ENCODE measurements around the gene GABRG3. TPM values are rescaled to one million over a fixed set of nuclear protein-coding genes. Genes with fewer than 3 reads are reported as not detected.

Gene GABRG3
- total RNA-seq, 2 experiments from 2014 or later, result not detected

DNA sequence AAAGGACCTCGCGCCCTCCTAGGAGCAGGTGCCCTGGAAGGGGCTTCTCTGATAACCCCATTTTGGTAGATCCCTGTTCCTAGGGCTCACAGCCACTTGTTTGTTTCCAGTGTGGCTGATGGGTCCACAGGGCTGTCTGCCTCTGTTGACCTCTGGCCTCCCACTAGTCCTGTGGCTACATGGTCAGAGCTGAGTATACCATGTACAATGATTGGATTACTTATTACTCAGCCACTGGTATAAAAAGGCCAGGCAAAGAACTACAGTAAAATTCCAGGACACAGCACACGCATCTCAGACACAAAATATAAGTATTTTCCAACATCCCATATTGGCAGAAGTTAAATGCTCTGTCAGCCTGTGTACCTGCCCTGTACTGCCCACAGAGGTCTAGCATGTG, 277.3 kb downstream of the GABRG3 start:
- H3K4me1 Mint-ChIP-seq (ENCODE audit: low read depth), result no peaks in the 10 kb centered on the region
- no peaks in the 10 kb centered on the region for H3K36me3 Mint-ChIP-seq (ENCODE audit: low read depth)
- ATAC-seq (ENCODE audit: poor library complexity) (no peak), DNase-seq (no peak)
- peaks cover 0 to 35% of the 10 kb centered on the region in 2 experiments for H3K9me3 ChIP-seq (ENCODE audit: control insufficient read depth in 1 of 2, insufficient read depth in 1 of 2, low read length in 2 of 2)
- CTCF ChIA-PET, result no interaction called here
- no peak overlapping the region for H3K27ac Mint-ChIP-seq
- no peaks in the 10 kb centered on the region for H3K36me3 ChIP-seq (ENCODE audit: insufficient read depth, low read length)
- no peaks in the 10 kb centered on the region for H3K4me1 ChIP-seq (ENCODE audit: insufficient read depth, low read length)
- POLR2A ChIA-PET, result no interaction called here
- H3K27me3 ChIP-seq (ENCODE audit: control insufficient read depth in 1 of 2, insufficient read depth in 2 of 2, low read length in 2 of 2), result no peaks in the 10 kb centered on the region
- H3K4me3 ChIP-seq (ENCODE audit: low read length), result no peak overlapping the region
- intact Hi-C loops (cut with DNase I, micrococcal nuclease), result no loop called here
- no peak overlapping the region for H3K4me3 Mint-ChIP-seq
- TF ChIP-seq, protein P1, sequence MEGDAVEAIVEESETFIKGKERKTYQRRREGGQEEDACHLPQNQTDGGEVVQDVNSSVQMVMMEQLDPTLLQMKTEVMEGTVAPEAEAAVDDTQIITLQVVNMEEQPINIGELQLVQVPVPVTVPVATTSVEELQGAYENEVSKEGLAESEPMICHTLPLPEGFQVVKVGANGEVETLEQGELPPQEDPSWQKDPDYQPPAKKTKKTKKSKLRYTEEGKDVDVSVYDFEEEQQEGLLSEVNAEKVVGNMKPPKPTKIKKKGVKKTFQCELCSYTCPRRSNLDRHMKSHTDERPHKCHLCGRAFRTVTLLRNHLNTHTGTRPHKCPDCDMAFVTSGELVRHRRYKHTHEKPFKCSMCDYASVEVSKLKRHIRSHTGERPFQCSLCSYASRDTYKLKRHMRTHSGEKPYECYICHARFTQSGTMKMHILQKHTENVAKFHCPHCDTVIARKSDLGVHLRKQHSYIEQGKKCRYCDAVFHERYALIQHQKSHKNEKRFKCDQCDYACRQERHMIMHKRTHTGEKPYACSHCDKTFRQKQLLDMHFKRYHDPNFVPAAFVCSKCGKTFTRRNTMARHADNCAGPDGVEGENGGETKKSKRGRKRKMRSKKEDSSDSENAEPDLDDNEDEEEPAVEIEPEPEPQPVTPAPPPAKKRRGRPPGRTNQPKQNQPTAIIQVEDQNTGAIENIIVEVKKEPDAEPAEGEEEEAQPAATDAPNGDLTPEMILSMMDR (IDR thresholded peaks at IDR 0.05), result no peak
- H3K9me3 Mint-ChIP-seq, result peaks cover 8% of the 10 kb centered on the region
- no peaks in the 10 kb centered on the region for H3K27me3 Mint-ChIP-seq
- H3K27ac ChIP-seq (ENCODE audit: low read depth in 1 of 2, low read length in 2 of 2), result no peak overlapping the region

DNA sequence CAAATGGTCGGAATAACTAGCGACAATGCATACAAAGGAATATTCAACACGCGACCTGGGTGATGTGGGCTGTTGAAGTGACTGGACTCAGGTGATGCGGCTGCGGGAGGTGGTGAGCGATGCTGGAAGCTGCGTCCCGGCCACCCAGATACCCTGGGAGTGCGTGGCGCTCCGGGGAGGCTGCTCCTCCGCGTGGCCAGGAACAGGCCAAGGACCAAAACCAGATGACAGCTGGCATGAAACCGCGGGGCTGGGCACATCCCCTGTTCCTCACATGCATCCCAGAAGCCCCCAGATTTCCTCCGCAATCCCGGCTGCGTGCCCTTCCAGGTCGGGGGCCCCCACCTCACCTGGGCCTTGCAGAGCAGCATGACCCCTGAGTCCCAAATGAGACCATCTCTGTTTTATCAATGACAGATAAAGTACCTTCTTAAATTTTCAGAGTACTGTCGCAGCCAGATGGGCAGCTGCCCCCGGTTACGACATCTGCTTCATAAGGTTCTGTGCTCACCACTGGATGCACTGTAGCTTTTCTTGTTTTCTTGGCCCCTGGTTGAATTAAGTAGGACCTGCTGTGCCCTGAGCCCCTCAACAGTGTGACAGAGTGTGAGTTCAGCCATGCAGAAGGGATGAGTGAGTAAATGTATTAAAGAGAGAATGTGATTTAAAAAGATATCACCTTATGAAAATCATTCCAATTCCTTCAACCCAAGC, 278.2 kb downstream of the GABRG3 start:
- Mint-ChIP-seq H3K27ac (no peak overlapping the region), H3K27me3 (no peaks in the 10 kb centered on the region), H3K9me3 (peaks cover 7% of the 10 kb centered on the region), H3K4me3 (no peak overlapping the region), H3K4me1 (ENCODE audit: low read depth) (no peaks in the 10 kb centered on the region), H3K36me3 (ENCODE audit: low read depth) (no peaks in the 10 kb centered on the region)
- intact Hi-C loops (cut with DNase I, micrococcal nuclease), result no loop called here
- no peaks in the 10 kb centered on the region for H3K4me1 ChIP-seq (ENCODE audit: insufficient read depth, low read length)
- CTCF ChIA-PET, result no interaction called here
- H3K36me3 ChIP-seq (ENCODE audit: insufficient read depth, low read length), result no peaks in the 10 kb centered on the region
- TF ChIP-seq, protein P1 (IDR thresholded peaks at IDR 0.05), result no peak
- ATAC-seq (ENCODE audit: poor library complexity), result no peak
- POLR2A ChIA-PET, result no interaction called here
- H3K27ac ChIP-seq (ENCODE audit: low read depth in 1 of 2, low read length in 2 of 2), result no peak overlapping the region
- H3K9me3 ChIP-seq (ENCODE audit: control insufficient read depth in 1 of 2, insufficient read depth in 1 of 2, low read length in 2 of 2), result peaks cover 0 to 39% of the 10 kb centered on the region in 2 experiments
- no peak for DNase-seq
- no peaks in the 10 kb centered on the region for H3K27me3 ChIP-seq (ENCODE audit: control insufficient read depth in 1 of 2, insufficient read depth in 2 of 2, low read length in 2 of 2)
- no peak overlapping the region for H3K4me3 ChIP-seq (ENCODE audit: low read length)

DNA sequence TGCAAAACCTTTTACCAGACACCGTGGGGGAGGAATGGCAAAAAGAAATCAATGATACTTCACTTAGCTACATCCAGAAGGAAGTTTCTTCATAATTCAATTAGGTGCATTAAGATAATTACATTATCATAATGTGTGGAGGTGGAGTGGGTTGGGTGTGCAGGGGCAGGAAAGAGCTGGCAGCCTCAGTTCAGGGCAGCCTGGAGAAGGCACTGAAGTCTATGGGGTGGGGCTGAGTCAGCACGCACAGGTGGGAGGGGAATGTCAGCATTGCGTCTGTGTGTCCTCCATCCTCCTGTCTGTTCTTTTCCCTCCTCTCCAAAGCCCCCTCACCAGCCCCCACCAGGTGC, 278.8 kb downstream of the GABRG3 start:
- peaks cover 0 to 39% of the 10 kb centered on the region in 2 experiments for H3K9me3 ChIP-seq (ENCODE audit: control insufficient read depth in 1 of 2, insufficient read depth in 1 of 2, low read length in 2 of 2)
- ATAC-seq (ENCODE audit: poor library complexity) (no peak), DNase-seq (no peak)
- Mint-ChIP-seq H3K9me3 (peaks cover 7% of the 10 kb centered on the region), H3K4me3 (no peak overlapping the region), H3K4me1 (ENCODE audit: low read depth) (no peaks in the 10 kb centered on the region), H3K27ac (no peak overlapping the region), H3K36me3 (ENCODE audit: low read depth) (no peaks in the 10 kb centered on the region), H3K27me3 (no peaks in the 10 kb centered on the region)
- no peaks in the 10 kb centered on the region for H3K27me3 ChIP-seq (ENCODE audit: control insufficient read depth in 1 of 2, insufficient read depth in 2 of 2, low read length in 2 of 2)
- intact Hi-C loops (cut with DNase I, micrococcal nuclease), result no loop called here
- no peaks in the 10 kb centered on the region for H3K36me3 ChIP-seq (ENCODE audit: insufficient read depth, low read length)
- POLR2A ChIA-PET, result no interaction called here
- TF ChIP-seq, protein P1 (IDR thresholded peaks at IDR 0.05), result no peak
- H3K4me1 ChIP-seq (ENCODE audit: insufficient read depth, low read length), result no peaks in the 10 kb centered on the region
- H3K4me3 ChIP-seq (ENCODE audit: low read length), result no peak overlapping the region
- CTCF ChIA-PET, result no interaction called here
- H3K27ac ChIP-seq (ENCODE audit: low read depth in 1 of 2, low read length in 2 of 2), result no peak overlapping the region

Data from CD4-positive, alpha-beta T cell (primary cell).